ENCODE measurements around the gene EIF6.

DNA sequence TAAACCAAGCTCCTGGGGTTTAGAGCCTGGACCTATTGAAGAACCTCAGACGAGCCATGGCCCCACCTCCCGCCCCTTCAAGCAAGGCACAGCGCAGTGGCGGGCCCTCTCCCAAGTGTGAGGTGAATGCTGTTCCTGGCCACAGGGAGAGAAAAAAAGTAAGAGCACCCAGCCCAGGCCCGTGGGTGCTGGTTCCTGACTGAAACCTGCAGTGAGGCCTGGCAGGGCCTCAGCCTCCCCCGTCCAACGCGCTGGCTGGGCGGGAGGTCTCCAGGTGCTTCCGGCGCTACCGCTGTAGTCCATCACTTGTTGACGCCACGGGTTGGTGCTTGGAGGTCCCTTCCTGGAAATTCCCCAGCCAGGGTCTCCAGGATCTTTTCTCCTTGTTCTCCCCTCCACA, 13.2 kb upstream of the EIF6 start:
- TF ChIP-seq CTCF (IDR thresholded peaks at IDR 0.05) = no peak
- TF ChIP-seq POLR2A (IDR thresholded peaks at IDR 0.05) = no peak
- no peak for TF ChIP-seq POLR2AphosphoS5 (IDR thresholded peaks at IDR 0.05; ENCODE audit: insufficient read depth in 1 of 2, low read depth in 1 of 2)
